ENCODE results near the gene DIAPH3. TPM values are rescaled to one million over a fixed set of nuclear protein-coding genes. Genes with fewer than 3 reads are reported as not detected.

The DIAPH3 gene
- total RNA-seq, 1 donor: 0.54 TPM

- no peak for DNase-seq (ENCODE audit: low read depth in 2 of 3, low spot score in 2 of 3)
These were observed 199.9 kb downstream of the DIAPH3 start for GRCh38 chr13:59963827-59964226.

GRCh38 chr13:59963383-59963782, 200.3 kb downstream of the DIAPH3 start:
- no peak for DNase-seq (ENCODE audit: low read depth in 2 of 3, low spot score in 2 of 3)

- DNase-seq (ENCODE audit: low read depth in 2 of 3, low spot score in 2 of 3): no peak
These were observed 201.4 kb downstream of the DIAPH3 start for GRCh38 chr13:59962343-59962742.

- DNase-seq (ENCODE audit: low read depth in 2 of 3, low spot score in 2 of 3): no peak
These were observed 203.0 kb downstream of the DIAPH3 start for GRCh38 chr13:59960683-59961082.

- DNase-seq (ENCODE audit: low read depth in 2 of 3, low spot score in 2 of 3): no peak
These were observed 206.3 kb downstream of the DIAPH3 start for GRCh38 chr13:59957438-59957837.

GRCh38 chr13:59954601-59955000, 209.1 kb downstream of the DIAPH3 start:
- no peak for DNase-seq (ENCODE audit: low read depth in 2 of 3, low spot score in 2 of 3)

GRCh38 chr13:59951011-59951410, 212.7 kb downstream of the DIAPH3 start:
- DNase-seq (ENCODE audit: low read depth in 2 of 3, low spot score in 2 of 3): no peak

- no peak for DNase-seq (ENCODE audit: low read depth in 2 of 3, low spot score in 2 of 3)
These were observed 213.5 kb downstream of the DIAPH3 start for GRCh38 chr13:59950266-59950665.

GRCh38 chr13:59948686-59949085, 215.0 kb downstream of the DIAPH3 start:
- no peak for DNase-seq (ENCODE audit: low read depth in 2 of 3, low spot score in 2 of 3)

GRCh38 chr13:59946944-59947343, 216.8 kb downstream of the DIAPH3 start:
- DNase-seq (ENCODE audit: low read depth in 2 of 3, low spot score in 2 of 3): no peak

- DNase-seq (ENCODE audit: low read depth in 2 of 3, low spot score in 2 of 3): no peak
These were observed 232.1 kb downstream of the DIAPH3 start for GRCh38 chr13:59931621-59932020.

- no peak for DNase-seq (ENCODE audit: low read depth in 2 of 3, low spot score in 2 of 3)
These were observed 239.5 kb downstream of the DIAPH3 start for GRCh38 chr13:59924256-59924655.

GRCh38 chr13:59915252-59915651, 248.5 kb downstream of the DIAPH3 start:
- DNase-seq (ENCODE audit: low read depth in 2 of 3, low spot score in 2 of 3): no peak

- no peak for DNase-seq (ENCODE audit: low read depth in 2 of 3, low spot score in 2 of 3)
These were observed 249.2 kb downstream of the DIAPH3 start for GRCh38 chr13:59914556-59914955.

- DNase-seq (ENCODE audit: low read depth in 2 of 3, low spot score in 2 of 3): peak in 2 of 3 donors; percentile 4 to 29
These were observed 257.2 kb downstream of the DIAPH3 start for GRCh38 chr13:59906413-59907049.

- DNase-seq (ENCODE audit: low read depth in 2 of 3, low spot score in 2 of 3): peak in 1 of 3 donors; percentile 2
These were observed 262.5 kb downstream of the DIAPH3 start for GRCh38 chr13:59901191-59901590.

- no peak for DNase-seq (ENCODE audit: low read depth in 2 of 3, low spot score in 2 of 3)
These were observed 265.7 kb downstream of the DIAPH3 start for GRCh38 chr13:59898066-59898465.

- DNase-seq (ENCODE audit: low read depth in 2 of 3, low spot score in 2 of 3): no peak
These were observed 270.5 kb downstream of the DIAPH3 start for GRCh38 chr13:59893266-59893665.

- DNase-seq (ENCODE audit: low read depth in 2 of 3, low spot score in 2 of 3): no peak
These were observed 272.7 kb downstream of the DIAPH3 start for GRCh38 chr13:59891053-59891452.

GRCh38 chr13:59890054-59890453, 273.7 kb downstream of the DIAPH3 start:
- DNase-seq (ENCODE audit: low read depth in 2 of 3, low spot score in 2 of 3): no peak

GRCh38 chr13:59888408-59888807, 275.3 kb downstream of the DIAPH3 start:
- DNase-seq (ENCODE audit: low read depth in 2 of 3, low spot score in 2 of 3): no peak

- DNase-seq (ENCODE audit: low read depth in 2 of 3, low spot score in 2 of 3): no peak
These were observed 278.7 kb downstream of the DIAPH3 start for GRCh38 chr13:59885076-59885475.

GRCh38 chr13:59883885-59884284, 279.8 kb downstream of the DIAPH3 start:
- no peak for DNase-seq (ENCODE audit: low read depth in 2 of 3, low spot score in 2 of 3)
